Mucosa of gallbladder (tissue), 1 donor: Measurements from ENCODE around the gene VSTM1. TPM values are rescaled to one million over a fixed set of nuclear protein-coding genes. Genes with fewer than 3 reads are reported as not detected.
A peak's percentile ranks its signal among the peaks of the same experiment; 100 is the strongest.
"Not testable (repeated sequence)": the region's sequence is repeated elsewhere in the genome, so short reads cannot be mapped to it uniquely, and the experiment has no call there.

Experiments used
- DNase-seq: peaks from one replicate; pipeline ENCODE4 v3.0.0-alpha.2; 2020; ENCODE audit warnings: low spot score
- total RNA-seq: library from RNA; stranded (reverse); gene quantifications from one replicate; pipeline ENCODE4 v1.2.1, GENCODE V29; 2021
- donor health status: DM: no; HTN: no; CAD: no.

The VSTM1 gene, protein sequence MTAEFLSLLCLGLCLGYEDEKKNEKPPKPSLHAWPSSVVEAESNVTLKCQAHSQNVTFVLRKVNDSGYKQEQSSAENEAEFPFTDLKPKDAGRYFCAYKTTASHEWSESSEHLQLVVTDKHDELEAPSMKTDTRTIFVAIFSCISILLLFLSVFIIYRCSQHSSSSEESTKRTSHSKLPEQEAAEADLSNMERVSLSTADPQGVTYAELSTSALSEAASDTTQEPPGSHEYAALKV
- total RNA-seq = not detected

DNA sequence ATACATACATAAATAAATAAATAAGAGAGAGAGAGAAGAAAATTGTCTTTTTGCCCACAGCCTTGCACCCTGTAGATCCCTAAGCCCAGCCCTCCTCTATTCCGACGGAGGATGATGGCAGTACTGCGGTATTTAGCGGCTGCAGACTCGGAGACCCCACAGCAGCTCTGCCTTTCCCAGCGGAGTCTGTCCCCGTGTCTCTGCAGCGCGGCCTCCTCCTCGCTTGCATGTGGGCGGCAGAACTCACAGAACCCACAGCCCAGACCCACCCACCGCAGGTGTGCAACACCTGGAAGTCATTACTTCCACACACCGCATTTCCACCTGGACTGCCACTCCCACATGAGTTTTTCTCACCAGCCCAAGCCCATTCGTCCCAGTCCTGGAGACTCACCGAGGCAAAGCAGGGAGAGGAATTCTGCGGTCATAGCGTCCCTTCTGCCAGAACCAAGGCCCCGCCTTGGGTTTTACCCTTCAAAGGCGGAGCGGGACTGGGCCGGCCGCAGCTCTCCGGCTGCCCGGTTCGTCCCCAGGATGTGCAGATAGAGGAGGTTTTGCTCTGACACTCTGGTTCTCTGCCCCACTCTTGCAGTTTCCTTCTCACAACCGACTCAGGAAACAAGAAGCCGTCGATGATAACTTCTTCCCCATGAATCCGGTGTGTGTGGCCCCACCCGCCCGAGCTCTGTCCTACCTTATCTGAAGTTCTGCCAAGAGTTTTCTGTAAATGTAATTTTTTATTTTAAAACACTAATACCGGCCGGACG, at the start of gene VSTM1:
VSTM1 (minus strand) TSS at position 548 of the 767 bp plus-strand sequence; CDS start at position 428, 120 bp downstream.
- no peak for DNase-seq

DNA sequence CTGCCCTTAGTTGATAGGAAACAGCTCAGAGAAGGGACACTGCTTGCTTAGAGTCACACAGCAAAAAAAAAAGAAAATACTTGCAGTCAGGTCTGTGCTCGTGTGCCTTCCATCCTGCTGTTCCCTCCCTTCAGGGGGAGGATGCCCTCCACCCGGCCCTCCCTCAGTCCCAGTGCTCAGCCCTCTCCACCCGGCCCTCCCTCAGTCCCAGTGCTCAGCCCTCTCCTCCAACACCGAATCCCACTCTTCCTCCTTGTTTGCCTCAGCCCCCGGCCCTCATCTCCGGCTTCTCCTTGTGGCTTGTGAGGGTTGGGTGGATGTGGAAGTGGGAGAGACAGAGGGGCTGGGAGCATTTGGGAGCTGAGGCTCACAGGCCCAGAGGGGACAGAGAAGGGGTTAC, 46.0 kb upstream of the VSTM1 start:
- DNase-seq = no peak

DNA sequence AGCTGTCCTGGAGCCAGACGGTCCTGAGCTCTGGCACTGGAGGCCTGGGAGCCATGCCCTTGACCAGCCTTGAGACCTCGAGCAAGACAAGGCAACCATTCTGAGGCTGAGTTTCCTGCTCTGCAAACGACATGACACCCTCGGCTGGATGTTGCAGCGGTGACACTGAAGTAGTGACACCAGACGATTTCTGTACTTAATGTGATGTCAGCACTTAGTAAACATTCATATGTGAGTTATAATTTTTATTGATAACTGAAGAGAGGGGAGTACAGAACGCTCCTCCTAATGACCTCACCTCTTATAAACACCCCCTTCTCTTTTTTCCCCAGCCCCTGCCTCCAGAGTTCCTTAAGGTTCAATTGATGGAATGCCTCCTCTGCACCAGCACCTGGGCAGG, 44.8 kb upstream of the VSTM1 start:
- no peak for DNase-seq

DNA sequence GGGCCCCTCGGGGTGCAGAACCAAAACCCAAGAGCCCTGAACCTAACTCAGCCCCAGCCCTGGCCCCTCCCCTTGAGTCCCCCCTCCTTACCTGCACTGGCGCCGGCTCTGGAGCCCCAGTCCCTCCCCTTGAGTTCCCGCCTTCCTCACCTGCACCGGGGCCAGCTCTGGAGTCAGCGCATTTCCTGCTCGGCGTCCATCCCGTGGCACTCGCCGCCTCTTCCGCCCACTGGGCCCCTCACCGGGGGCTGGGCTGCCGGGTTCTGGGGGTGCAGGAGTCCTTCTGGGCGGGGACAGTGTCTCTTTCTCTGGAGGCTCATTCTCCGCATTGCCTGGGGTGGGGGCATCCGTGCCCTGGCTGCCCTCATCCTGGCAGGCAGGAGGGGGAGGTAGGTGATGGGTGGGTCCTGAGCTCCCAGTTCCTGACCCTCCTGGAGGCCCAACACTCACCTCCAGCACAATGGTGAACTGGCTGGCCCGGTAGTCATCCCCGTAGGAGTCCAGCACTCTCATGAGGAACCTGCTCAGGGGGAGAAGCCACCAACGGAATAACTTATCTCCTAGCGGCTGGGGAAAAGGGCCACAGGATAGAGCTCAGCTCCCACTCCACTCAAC, 44.3 kb upstream of the VSTM1 start:
- DNase-seq = no peak

DNA sequence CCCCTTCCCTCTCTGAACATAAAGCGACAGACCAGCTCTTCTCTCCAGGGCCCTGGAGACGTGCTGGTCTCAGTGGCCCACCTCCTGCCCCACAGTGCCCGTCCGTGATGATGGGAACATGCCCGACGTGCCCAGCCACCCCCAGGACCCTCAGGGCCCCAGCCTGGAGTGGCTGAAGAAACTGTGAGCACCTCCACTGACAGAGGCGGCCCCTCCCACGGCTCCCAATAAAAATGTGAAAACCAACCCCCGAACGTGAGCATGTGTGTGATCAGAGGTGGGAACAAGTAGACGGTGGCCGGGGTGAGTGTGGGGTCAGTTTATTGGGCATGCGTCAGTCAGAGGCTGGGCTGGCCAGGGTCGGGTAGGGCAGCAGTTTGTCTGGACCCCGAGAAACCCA, 43.0 kb upstream of the VSTM1 start:
- DNase-seq = no peak

DNA sequence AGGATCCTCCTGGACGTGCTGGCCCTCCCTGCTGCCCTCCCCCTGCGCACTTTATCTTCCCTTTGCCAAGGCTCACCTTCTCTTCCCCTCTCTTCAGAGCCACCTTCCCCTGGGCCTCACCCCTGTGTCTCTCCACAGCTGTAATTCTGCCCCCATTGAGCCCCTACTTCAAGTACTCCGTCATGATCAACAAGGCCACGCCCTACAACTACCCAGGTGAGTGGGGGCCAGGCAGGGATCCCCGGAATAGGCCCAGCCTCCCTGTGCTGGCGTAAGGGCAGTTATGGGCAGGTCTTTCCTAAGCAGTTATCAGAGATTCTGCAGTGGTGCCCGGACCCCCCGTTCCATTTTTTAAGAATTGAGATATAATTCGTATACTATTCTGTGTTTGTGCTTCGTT, 42.1 kb upstream of the VSTM1 start:
- no peak for DNase-seq

DNA sequence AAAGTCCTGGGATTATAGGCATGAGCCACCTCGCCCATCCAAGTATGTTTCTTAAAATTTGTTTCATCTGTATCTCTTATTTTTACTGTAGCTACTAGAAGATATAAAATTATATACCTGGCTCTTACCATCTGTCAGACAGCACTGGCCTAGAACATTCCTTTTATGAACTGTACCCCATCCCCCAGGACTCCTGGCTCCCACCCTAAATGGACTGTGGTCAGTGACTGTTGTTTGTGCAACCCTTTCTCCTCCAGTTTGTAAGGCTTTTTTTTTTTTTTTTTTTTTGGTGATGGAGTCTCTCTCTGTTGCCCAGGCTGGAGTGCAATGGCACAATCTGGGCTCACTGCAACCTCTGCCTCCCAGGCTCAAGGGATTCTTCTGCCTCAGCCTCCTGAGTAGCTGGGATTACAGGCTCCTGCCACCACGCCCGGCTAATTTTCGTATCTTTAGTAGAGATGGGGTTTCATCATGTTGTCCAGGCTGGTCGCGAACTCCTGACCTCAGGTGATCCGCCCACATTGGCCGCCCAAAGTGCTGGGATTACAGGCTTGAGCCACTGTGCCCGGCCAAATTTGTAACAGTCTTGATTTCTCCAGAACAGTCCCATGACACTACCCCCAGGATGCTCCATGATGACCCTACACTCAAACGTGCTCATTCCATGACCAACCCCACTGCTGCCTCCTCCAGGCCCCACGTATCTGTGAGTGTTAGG, 41.5 kb upstream of the VSTM1 start:
- no peak for DNase-seq

DNA sequence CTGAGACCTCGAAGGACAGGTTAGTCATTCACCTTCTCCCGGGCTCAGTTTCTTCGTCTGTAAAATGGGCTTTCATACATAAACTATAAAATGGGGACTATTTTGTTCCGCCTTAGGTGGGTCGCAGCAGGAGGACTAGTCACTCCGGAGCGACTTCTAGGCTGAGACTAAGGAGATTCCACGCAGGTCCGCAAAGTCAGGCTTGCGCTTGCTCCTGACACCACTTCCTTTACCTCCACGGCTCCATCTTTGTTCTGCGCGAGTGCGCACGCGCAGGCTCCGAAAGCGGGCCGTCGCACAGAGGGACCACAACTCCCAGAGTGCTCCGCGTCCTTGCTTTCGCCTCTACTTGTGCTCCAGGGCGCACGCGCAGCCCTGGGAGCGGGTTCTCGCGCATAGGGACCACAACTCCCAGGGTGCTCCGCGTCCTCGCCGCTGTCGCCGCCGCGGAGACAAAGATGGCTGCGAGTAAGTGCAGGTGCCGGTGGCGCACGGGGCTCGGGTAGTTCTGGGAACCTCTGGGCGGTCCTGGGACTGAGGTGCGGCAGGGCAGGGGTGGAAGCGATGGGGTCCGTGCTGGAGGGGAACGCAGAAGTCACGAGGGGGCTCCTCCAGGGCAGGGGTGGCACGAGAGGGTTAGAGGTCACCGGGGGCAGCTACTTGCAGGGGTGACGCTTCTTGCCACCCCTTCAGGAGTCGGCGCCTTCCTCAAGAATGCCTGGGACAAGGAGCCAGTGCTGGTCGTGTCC, 38.9 kb upstream of the VSTM1 start, which contains the start of gene NDUFA3:
NDUFA3 (plus strand) TSS at position 435 of the 749 bp plus-strand sequence; CDS start at position 459, 24 bp downstream.
- DNase-seq = peak; percentile 99

DNA sequence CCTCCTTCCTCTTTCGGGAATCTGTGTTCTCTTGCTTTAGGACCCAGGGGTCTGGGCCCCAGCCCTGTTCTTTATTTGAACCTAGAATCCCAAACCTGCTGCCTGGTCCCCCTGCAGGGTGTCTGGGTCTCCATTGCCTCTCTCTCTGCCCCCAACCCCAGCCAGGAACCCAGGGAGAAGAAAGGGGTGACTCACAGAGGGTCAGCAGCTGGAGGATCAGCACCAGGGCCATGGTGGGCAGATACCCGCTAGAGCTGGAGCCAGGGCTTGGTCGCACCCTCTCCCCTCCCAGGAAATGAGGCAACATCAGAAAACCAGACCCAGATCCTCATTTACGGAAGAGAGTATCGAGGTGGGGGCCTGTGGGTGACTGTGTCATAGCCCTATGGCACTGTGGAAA, 36.9 kb upstream of the VSTM1 start, which contains the start of gene OSCAR:
OSCAR (minus strand) TSS at position 243 of the 400 bp plus-strand sequence; CDS start at position 232, 11 bp downstream.
- DNase-seq = no peak

DNA sequence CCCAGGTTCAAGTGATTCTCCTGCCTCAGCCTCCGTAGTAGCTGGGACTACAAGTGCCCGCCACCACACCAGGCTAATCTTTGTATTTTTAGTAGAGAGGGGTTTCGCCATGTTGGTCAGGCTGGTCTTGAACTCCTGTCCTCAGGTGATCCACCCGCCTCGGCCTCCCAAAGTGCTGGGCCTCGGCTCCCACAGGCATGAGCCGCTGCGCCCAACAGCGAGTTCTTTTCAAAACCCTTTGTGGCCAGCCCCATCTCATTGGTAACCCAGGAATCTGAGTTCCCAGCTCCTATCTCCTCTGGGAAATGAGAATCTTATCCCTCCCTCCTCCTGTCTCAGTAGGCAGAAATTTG, 36.2 kb upstream of the VSTM1 start:
- not testable (repeated sequence) for DNase-seq

DNA sequence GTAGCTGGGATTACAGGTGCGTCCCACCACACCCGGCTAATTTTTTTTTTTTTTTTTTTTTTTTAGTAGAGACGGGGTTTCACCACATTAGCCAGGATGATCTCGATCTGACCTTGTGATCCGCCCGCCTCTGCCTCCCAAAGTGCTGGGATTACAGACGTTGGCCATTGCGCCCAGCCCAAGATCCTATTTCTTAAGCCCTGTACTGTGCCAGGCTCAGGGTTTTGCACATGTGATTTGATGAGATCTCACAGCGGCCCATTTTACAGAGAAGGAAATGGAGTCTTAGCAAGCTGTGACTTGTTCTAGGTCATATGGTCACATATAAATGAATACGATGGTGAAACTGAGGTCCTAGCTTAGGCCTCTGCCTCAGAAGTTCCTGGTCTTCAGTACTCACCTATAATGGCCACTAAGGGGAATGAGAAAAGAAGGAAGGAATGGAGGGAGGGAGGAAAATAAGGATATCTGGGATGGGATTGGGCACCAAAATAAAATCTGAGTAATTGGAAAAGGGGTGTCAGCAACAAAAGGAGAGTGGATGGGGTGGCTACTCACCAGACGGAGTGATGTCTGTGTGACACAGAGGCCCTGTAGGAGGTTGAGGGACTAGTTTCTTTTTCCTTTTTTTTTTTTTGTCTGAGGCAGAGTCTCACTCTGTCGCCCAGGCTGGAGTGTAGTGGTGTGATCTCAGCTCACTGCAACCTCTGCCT, 35.6 kb upstream of the VSTM1 start:
- no peak for DNase-seq

DNA sequence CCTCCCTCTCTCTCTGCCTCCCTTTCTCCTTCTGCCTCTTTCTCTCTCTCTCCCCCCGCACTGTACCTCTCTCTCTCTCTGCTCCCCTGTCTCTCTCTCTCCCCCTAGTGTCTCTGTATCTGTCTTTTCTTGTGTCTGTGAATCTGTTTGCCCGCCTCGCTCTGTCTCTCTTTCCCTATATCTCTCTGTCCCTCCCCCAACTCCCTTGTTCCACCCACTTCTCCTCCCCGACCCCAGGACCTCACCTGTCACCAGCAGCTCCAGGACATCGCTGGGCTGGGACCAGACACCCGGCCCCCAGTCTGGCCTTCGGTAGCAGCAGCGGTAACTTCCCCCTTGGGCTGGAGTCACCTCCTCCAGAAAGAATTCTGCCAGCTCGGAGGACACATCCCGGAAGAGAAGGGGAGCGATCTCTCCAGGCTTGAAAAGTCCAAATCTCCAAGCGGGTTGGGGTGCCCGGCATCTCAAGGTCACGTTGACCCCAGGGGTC, 33.0 kb upstream of the VSTM1 start:
- peak; percentile 23 for DNase-seq

DNA sequence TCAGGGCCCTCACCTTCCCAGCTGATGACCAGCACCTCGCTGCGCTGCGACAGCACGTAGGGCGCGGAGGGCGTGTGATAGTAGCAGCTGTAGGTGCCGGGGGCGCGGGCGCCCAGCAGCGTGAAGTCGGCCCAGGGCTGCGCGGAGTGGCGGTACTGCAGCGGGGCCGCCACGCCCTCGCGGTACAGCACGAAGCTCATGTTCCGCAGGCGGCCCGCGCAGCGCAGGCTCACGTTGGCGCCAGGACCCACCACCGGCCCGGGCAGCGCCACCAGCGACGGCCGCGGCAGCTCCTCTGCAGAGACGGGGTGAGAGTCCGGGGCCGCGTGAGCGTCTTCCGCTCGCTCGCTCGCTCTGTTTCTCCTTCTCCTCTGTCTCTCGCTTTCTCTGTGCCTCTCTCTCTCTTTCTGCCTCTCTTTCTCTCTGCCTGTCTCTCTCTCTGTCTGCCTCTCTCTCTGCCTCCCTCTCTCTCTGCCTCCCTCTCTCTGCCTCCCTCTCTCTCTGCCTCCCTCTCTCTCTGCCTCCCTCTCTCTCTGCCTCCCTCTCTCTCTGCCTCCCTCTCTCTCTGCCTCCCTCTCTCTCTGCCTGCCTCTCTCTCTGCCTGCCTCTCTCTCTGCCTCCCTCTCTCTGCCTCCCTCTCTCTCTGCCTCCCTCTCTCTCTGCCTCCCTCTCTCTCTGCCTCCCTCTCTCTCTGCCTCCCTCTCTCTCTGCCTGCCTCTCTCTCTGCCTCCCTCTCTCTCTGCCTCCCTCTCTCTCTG, 32.3 kb upstream of the VSTM1 start:
- peak; percentile 38 for DNase-seq

DNA sequence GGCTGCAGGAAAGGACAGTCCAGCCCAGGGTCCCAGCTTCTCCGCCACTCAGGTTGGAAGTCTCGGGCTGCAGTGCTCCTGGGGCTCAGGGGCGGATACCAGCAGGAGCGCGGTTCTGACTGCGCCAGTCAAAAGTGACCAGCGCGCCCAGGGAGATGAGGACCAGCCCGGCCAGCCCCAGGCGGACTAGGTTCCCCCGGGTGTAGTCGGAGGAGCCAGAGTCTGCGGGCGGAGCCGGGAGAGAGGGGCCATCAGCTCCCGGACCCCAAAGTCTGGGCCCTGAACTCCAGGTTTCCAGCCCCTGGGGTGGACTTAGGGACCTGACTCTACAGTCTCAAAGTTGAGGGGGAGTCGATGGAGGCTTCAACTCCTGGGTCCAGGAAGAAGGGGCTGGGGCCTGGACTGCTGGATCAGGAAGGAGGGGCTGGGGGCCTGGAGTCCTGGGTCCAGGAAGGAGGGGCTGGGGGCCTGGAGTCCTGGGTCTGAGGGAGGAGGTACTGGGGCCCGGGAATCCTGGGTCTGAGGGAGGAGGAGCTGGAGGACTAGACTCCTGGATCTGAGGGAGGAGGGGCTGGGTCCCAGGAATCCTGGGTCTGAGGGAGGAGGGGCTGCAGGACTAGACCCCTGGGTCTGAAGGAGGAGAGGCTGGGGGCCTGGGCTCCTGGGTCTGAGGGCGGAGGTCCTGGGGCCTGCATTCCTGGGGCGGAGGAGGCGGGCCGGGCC, 31.6 kb upstream of the VSTM1 start:
- no peak for DNase-seq

DNA sequence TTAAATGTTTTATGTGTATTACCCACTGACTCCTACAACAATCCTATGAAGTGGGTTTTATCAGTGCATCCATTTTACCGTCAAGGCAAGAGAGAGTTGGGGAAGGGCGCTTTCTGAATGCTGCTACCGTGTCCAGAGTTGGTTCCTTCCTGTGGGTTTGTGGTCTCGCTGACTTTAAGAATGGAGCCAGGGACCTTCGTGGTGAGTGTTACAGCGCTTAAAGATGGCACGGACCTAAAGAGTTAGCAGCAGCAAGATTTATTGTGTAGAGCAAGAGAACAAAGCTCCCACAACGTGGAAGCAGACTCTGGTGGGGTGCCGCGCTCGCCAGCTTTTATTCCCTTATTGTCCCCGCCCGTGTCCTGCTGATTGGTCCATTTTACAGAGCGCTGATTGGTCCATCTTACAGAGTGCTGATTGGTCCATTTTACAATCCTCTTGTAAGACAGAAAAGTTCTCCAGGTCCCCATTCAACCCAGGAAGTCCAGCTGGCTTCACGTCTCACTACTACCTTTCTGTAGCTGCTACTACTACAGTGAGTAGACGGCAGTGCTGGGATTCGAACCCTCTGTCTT, 30.8 kb upstream of the VSTM1 start:
- DNase-seq = no peak

DNA sequence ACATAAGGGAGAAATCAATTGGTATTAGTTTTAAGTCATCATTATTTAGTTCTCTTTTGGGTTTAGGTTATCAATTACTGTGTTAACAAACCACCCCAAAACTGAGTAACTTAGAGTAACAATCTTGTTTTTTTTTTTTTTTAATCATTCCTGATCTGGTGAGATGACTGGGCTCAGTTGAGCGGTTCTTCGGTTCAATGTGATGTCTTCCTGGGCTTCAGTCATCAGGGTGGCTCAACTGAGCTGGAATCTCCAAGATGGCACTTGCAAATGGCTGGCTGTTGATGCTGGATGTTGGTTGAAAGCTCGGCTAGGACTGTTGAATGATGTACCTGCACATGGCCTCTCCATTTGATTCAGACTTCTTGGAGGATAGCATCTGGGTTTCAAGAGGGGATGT, 20.7 kb upstream of the VSTM1 start:
- no peak for DNase-seq

DNA sequence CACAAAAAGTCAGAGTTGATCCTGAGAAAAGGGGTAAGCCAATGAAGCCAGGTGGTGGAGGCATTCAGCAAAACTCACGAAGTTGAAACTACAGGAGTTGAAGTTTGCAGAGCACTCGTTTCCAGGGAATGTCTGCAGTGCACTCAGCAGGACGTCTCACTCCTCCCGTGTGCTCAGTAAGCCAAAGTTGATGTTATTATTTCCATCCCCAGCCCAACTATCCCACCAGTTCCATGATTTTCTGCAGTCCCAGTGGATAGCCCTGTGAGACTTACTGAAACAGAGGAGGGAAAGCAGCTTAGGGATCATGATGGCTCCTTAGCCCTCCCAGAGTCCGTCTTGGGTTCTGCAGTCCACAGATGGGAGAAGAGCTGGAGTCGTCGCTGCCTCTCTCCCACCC, 17.3 kb upstream of the VSTM1 start, which contains the start of gene TARM1:
TARM1 (minus strand) TSS at position 334 of the 400 bp plus-strand sequence; CDS start at position 309, 25 bp downstream.
- no peak for DNase-seq

DNA sequence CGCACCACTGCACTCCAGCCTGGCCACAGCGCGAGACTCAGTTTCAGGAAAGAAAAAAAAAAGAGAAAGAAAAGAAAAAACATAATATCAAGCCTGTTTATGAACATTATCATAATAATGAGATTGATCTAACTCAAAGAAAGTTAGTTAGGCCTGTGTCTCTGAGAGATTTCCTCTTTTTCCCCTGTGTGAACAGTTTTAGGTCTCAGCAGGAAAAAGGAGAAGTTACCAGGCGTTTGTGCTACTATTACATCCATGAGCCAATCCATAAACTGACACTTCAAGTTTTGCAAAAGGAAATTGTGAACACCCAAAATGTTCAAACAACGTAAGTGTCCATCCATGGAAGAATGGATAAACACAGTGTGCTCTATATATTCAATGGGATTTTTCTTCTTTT, 13.6 kb upstream of the VSTM1 start:
- DNase-seq = no peak

DNA sequence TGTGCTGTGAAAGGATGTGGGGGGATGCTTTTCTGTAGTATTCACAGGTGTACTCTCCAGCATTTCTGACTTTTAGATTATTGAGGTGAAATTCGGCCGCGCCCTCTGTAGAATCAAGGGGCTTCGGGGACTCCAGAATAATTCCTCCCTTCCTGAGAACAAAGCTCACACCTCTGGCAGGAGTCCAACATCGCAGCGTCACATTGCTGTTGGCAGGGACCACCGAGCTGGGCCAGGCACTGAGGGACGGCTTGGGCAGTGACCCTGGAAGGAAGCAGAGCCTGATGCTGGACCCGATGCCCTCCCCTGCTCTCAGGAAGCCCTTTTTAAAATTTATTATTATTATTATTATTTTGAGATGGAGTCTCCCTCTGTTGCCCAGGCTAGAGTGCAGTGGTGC, 11.2 kb upstream of the VSTM1 start:
- DNase-seq = no peak
